Thymus (tissue), 11 donors: ENCODE measurements around the gene PTGDR2. TPM values are rescaled to one million over a fixed set of nuclear protein-coding genes. Genes with fewer than 3 reads are reported as not detected.
A peak's percentile ranks its signal among the peaks of the same experiment; 100 is the strongest.
"Not testable (repeated sequence)": the region's sequence is repeated elsewhere in the genome, so short reads cannot be mapped to it uniquely, and the experiment has no call there.

ENCODE experiments used
- DNase-seq, 9 donors: peaks; one replicate each; pipeline ENCODE4 v3.0.0-alpha.2; 2013; ENCODE audit warnings: low spot score in 9 of 9, low read depth in 6 of 9, missing footprints in 1 of 9
- H3K27ac ChIP-seq, 2 donors: one replicate each; pipeline ENCODE4 v1.5.1; 2013; ENCODE audit warnings: control low read depth in 1 of 2, low read depth in 1 of 2, low read length in 1 of 2, mild to moderate bottlenecking in 1 of 2, moderate library complexity in 1 of 2
- H3K27me3 ChIP-seq, 2 donors: one replicate each; pipeline ENCODE4 v1.5.1; 2013; ENCODE audit warnings: low read length in 1 of 2; ENCODE audit not compliant: control insufficient read depth in 2 of 2, insufficient read depth in 1 of 2
- H3K36me3 ChIP-seq, 2 donors: one replicate each; pipeline ENCODE4 v1.5.1; 2013; ENCODE audit warnings: low read length in 1 of 2, mild to moderate bottlenecking in 1 of 2, moderate library complexity in 1 of 2; ENCODE audit not compliant: control insufficient read depth in 2 of 2, insufficient read depth in 2 of 2
- H3K4me1 ChIP-seq, 2 donors: one replicate each; pipeline ENCODE4 v1.5.1; 2013; ENCODE audit warnings: low read length in 2 of 2; ENCODE audit not compliant: control insufficient read depth in 2 of 2, insufficient read depth in 2 of 2
- H3K4me3 ChIP-seq, 2 donors: one replicate each; pipeline ENCODE4 v1.5.1; 2013; ENCODE audit warnings: low read length in 2 of 2, control low read depth in 1 of 2, mild to moderate bottlenecking in 1 of 2
- H3K9me3 ChIP-seq, 2 donors: one replicate each; pipeline ENCODE4 v1.5.1; 2013; ENCODE audit warnings: low read length in 1 of 2, mild to moderate bottlenecking in 1 of 2; ENCODE audit not compliant: control insufficient read depth in 2 of 2, insufficient read depth in 1 of 2
- WGBS: extraction: QIAGEN DNeasy Blood & Tissue Kit; methylation state at CpG from one replicate; pipeline ENCODE4 v1.1.7; 2013; 5-methylcytosine and 5-hydroxymethylcytosine counted together
- polyA plus RNA-seq: library from polyadenylated mRNA; stranded (reverse); fragments of 200-250 nt; gene quantifications from one replicate; pipeline ENCODE4 v1.2.3, GENCODE V29; 2013
- total RNA-seq: library from RNA; stranded (reverse); fragments of 120-200 nt; gene quantifications from one replicate; pipeline ENCODE4 v1.2.4, GENCODE V29; 2013
- donor health status: healthy.

Gene PTGDR2
- total and polyA plus RNA-seq, 2 donors = 0.73 to 10.2 TPM

- H3K27ac ChIP-seq = no peak overlapping the region
- no peaks in the 10 kb centered on the region for H3K36me3 ChIP-seq
- H3K9me3 ChIP-seq = no peaks in the 10 kb centered on the region
- peaks cover 11 to 22% of the 10 kb centered on the region in 2 donors for H3K4me1 ChIP-seq
- no peak overlapping the region for H3K4me3 ChIP-seq
- WGBS = 82% methylated on average over 6 of the region's 6 CpGs
- H3K27me3 ChIP-seq = no peaks in the 10 kb centered on the region
- DNase-seq = no peak
These were observed 30.0 kb downstream of the PTGDR2 start for GRCh38 chr11:60825790-60826189.

- Histone ChIP-seq H3K9me3 (no peaks in the 10 kb centered on the region), H3K27me3 (no peaks in the 10 kb centered on the region), H3K4me1 (peaks cover 15 to 27% of the 10 kb centered on the region in 2 donors), H3K4me3 (no peak overlapping the region), H3K36me3 (no peaks in the 10 kb centered on the region), H3K27ac (no peak overlapping the region)
- WGBS = 95% methylated on average over 5 of the region's 5 CpGs
- no peak for DNase-seq
These were observed 30.6 kb downstream of the PTGDR2 start for GRCh38 chr11:60825118-60825517.

DNA sequence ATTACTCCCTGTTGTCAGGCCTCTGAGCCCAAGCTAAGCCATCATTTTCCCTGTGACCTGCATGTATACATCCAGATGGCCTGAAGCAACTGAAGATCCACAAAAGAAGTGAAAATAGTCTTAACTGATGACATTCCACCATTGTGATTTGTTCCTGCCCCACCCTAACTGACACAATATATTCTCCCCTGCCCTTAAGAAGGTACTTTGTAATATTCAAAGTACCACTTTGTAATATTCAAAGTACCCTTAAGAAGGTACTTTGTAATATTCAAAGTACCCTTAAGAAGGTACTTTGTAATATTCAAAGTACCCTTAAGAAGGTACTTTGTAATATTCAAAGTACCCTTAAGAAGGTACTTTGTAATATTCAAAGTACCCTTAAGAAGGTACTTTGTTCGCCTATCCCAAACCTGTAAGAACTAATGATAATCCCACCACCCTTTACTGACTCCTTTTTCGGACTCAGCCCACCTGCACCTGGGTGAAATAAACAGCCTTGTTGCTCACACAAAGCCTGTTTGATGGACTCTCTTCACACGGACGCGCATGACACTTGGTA is 31.9 kb downstream of the PTGDR2 start:
- not testable (repeated sequence) for H3K27ac ChIP-seq, H3K27me3 ChIP-seq, H3K4me3 ChIP-seq, DNase-seq, H3K9me3 ChIP-seq, H3K36me3 ChIP-seq
- H3K4me1 ChIP-seq = peaks cover 16 to 29% of the 10 kb centered on the region in 2 donors
- WGBS = 98% methylated on average over 5 of the region's 5 CpGs

DNA sequence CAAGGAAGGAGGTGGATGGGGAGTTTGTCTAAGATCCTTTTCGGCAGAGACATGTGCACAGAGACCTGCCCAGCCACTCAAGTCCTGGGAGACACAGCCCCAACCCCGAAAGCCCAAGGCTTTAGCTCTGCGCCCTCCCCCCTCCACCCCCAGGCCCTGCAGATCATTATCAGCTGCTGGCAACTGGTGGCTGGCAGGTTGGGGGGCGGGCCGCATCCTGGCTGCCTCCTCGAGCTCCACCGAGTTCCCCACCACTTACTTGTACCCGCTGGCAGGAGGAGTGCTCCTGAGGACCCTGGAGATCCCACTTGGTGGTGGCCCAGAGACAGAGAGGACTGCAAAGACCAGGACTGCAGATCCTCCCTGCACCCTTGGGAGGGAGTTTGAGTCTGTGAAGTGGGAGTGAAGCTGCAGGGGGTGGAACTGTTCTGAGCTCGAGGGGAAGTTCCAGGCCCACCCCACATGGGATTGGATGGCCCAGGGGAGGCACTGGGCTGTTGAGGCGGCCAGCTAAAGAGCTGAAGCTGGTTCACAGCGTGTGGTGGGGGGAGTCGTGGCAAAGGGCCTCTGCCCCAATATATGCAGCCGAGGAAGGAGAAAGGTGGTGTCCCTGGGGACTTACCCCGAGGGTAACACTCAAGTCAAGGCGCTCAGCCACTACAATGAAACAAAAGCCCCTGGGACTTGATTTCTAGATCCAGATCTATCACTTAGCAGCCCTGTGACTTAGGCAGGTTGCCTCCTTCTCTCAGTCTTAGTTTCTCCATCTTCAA is 33.7 kb downstream of the PTGDR2 start:
- Histone ChIP-seq H3K4me3 (no peak overlapping the region), H3K27me3 (no peaks in the 10 kb centered on the region), H3K4me1 (peaks cover 16 to 29% of the 10 kb centered on the region in 2 donors), H3K36me3 (no peaks in the 10 kb centered on the region), H3K9me3 (peaks cover 3 to 7% of the 10 kb centered on the region in 2 donors), H3K27ac (no peak overlapping the region)
- WGBS = 48% methylated on average over 15 of the region's 15 CpGs
- peak in 6 of 9 donors; percentile 40 to 63 (median 52) for DNase-seq

DNA sequence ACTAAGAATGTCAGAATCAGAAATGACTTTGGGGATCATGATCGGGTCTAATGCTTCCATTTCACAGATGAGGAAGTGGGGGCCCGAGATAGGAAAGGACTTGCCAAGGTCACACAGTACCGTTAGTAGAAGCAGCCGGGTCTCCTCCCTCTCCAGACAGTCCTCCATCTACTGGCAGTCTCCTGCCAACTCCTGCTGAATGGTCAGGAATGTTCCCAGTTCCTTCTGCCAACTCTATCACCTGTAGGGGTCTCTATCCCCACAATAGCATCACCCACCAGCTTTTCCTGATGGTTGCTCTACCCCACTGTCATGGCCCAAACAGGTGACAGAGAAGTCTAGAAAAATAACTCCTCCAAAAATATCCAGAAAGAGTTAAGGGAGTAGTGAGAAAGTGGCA is 37.7 kb downstream of the PTGDR2 start:
- Histone ChIP-seq H3K27me3 (no peaks in the 10 kb centered on the region), H3K4me3 (no peak overlapping the region), H3K4me1 (peaks cover 16 to 29% of the 10 kb centered on the region in 2 donors), H3K27ac (no peak overlapping the region), H3K36me3 (no peaks in the 10 kb centered on the region), H3K9me3 (peaks cover 8 to 15% of the 10 kb centered on the region in 2 donors)
- WGBS = 96% methylated on average over 4 of the region's 4 CpGs
- DNase-seq = no peak

GRCh38 chr11:60816590-60817157 is 39.1 kb downstream of the PTGDR2 start:
- H3K4me3 ChIP-seq = no peak overlapping the region
- WGBS = 97% methylated on average over 2 of the region's 2 CpGs
- no peaks in the 10 kb centered on the region for H3K36me3 ChIP-seq
- H3K27ac ChIP-seq = no peak overlapping the region
- H3K9me3 ChIP-seq = peaks cover 8 to 15% of the 10 kb centered on the region in 2 donors
- H3K4me1 ChIP-seq = peaks cover 8 to 17% of the 10 kb centered on the region in 2 donors
- H3K27me3 ChIP-seq = no peaks in the 10 kb centered on the region
- DNase-seq = no peak

- Histone ChIP-seq H3K9me3 (peaks cover 8 to 15% of the 10 kb centered on the region in 2 donors), H3K36me3 (no peaks in the 10 kb centered on the region), H3K4me3 (no peak overlapping the region), H3K4me1 (peaks cover 3 to 16% of the 10 kb centered on the region in 2 donors), H3K27ac (no peak overlapping the region), H3K27me3 (no peaks in the 10 kb centered on the region)
- no peak for DNase-seq
- WGBS = 97% methylated on average over 2 of the region's 2 CpGs
These were observed 41.6 kb downstream of the PTGDR2 start for GRCh38 chr11:60814112-60814511.

DNA sequence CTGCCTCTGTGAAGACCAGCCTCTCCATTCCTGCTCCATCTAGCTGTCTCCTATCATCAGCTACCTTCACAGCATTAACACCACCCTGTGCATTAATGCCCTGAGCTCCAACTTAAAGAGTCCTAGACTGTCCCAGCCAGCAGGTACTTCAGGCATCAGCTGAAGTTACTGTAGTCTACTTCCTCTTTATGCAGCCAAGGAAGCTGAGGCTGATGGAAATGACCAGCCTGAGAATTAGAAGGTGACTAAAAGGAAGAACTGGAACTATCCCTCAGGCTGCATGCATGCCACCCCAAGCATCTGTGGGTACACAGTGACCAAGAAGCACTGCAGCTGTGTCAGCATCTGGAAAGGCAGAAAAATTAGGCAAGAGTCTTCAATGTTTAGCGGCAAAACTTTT is 42.4 kb downstream of the PTGDR2 start:
- no peak for DNase-seq
- Histone ChIP-seq H3K9me3 (peaks cover 8 to 15% of the 10 kb centered on the region in 2 donors), H3K4me3 (no peak overlapping the region), H3K4me1 (peaks cover 3 to 16% of the 10 kb centered on the region in 2 donors), H3K27ac (no peak overlapping the region), H3K27me3 (no peaks in the 10 kb centered on the region), H3K36me3 (no peaks in the 10 kb centered on the region)
- 98% methylated on average over 1 of the region's 1 CpG for WGBS

DNA sequence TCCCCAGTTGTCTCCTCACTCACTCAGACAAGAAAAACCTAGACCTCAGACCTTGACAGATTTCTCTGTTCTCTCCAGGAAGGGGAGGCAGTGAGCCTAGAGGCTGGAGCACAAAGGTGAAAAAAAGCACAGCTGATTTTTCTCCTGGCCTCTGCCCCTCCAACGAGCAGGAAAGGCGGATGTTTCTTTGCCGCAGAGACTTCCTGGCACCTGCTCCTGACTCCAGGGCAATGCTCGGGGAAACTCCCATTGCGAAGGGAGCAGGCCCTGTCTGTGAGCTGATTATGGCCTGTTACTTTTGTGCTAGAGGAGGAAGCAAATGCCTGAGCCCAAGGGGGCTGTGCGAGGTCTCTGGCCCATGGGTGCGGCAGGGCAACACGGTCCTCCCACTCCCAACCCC is 45.2 kb downstream of the PTGDR2 start:
- no peak overlapping the region for H3K27ac ChIP-seq
- WGBS = 26% methylated on average over 8 of the region's 8 CpGs
- peaks cover 3 to 22% of the 10 kb centered on the region in 2 donors for H3K4me1 ChIP-seq
- H3K27me3 ChIP-seq = no peaks in the 10 kb centered on the region
- no peaks in the 10 kb centered on the region for H3K36me3 ChIP-seq
- H3K9me3 ChIP-seq = no peaks in the 10 kb centered on the region
- DNase-seq = no peak
- H3K4me3 ChIP-seq = no peak overlapping the region
